HCT116 (cell line): ENCODE measurements around the gene IKZF3. TPM values are rescaled to one million over a fixed set of nuclear protein-coding genes. Genes with fewer than 3 reads are reported as not detected.

ENCODE experiments used
- ATAC-seq: fragments of 200-7000 bp; cut with Tn5 transposase; 2 replicates; pipeline ENCODE4 v1.9.1; 2020; ENCODE audit warnings: mild to moderate bottlenecking, moderate library complexity
- BruUV-seq: library from RNA; stranded (reverse); fragments of 400-500 nt; replicated peaks from 2 replicates; lab custom pipeline; 2021; lab: Mats Ljungman, UMichigan
- CTCF ChIA-PET: fragments of 300-600 bp; sonication (Branson Sonifier 250); formaldehyde crosslinking; loops from one replicate; lab custom pipeline; 2021; ENCODE audit warnings: antibody characterized with exemption; lab: Charles Lee
- POLR2A ChIA-PET: fragments of 300-600, 350-600 bp; sonication (Branson Sonifier 250); formaldehyde crosslinking; loops from one replicate; lab custom pipeline; 2021; ENCODE audit warnings: antibody characterized with exemption; lab: Charles Lee
- RAD21 ChIA-PET, 2 experiments: fragments of 300-600 bp; sonication (Branson Sonifier 250); formaldehyde crosslinking; loops; one replicate each; lab custom pipeline; 2023; ENCODE audit warnings: low total read pairs in 2 of 2; ENCODE audit not compliant: uncharacterized antibody in 2 of 2, unreplicated experiment in 2 of 2, low non-redundant PET in 1 of 2; lab: Charles Lee
- DNase-seq: peaks from one replicate; pipeline ENCODE4 v3.0.0-alpha.2; 2010; ENCODE audit warnings: low read depth, low spot score
- H2AFZ ChIP-seq: fragments of 200-600 bp; shearing (Covaris generic), sonication (generic); 2 replicates; pipeline ENCODE4 v1.6.1; 2017; ENCODE audit warnings: low read depth, mixed run types, mixed read lengths, antibody characterized with exemption, low read length; ENCODE audit not compliant: poor library complexity, severe bottlenecking
- H3K27ac ChIP-seq: 2 replicates; pipeline ENCODE4 v1.5.1; 2012; ENCODE audit warnings: low read depth, low read length
- H3K27me3 ChIP-seq: fragments of 200-600 bp; sonication (generic); 2 replicates; pipeline ENCODE4 v1.6.1; 2016; ENCODE audit warnings: mixed run types, low read length, mixed read lengths; ENCODE audit not compliant: insufficient read depth
- H3K36me3 ChIP-seq, 2 experiments: fragments of 200-500 bp in 1 of 2; fragments of 200-600 bp in 1 of 2; sonication (Bioruptor generic) in 1 of 2; sonication (generic) in 1 of 2; 2 replicates each; pipeline versions ENCODE4 v1.5.1 to v1.6.1; 2014 to 2016; ENCODE audit warnings: low read length in 2 of 2, inconsistent platforms in 1 of 2, mixed read lengths in 1 of 2, mixed run types in 1 of 2; ENCODE audit not compliant: insufficient read depth in 2 of 2, control insufficient read depth in 1 of 2
- H3K4me1 ChIP-seq, 2 experiments: fragments of 200-600 bp in 1 of 2; sonication (generic) in 1 of 2; 2 replicates each; pipeline versions ENCODE4 v1.5.1 to v1.6.1; 2012 to 2017; ENCODE audit warnings: low read length in 2 of 2, inconsistent platforms in 1 of 2, mild to moderate bottlenecking in 1 of 2, mixed read lengths in 1 of 2, mixed run types in 1 of 2, moderate library complexity in 1 of 2; ENCODE audit not compliant: insufficient read depth in 2 of 2, control insufficient read depth in 1 of 2
- H3K4me2 ChIP-seq: fragments of 200-600 bp; sonication (generic); 2 replicates; pipeline ENCODE4 v1.6.1; 2017; ENCODE audit warnings: mixed run types, low read length, mixed read lengths
- H3K4me3 ChIP-seq, 2 experiments: fragments of 200-600 bp in 1 of 2; sonication (generic) in 1 of 2; replicated peaks in 1 of 2; 2 replicates each; pipeline ENCODE4 v1.5.1; 2011 to 2016; ENCODE audit warnings: low read length in 2 of 2, control low read depth in 1 of 2, low read depth in 1 of 2, mild to moderate bottlenecking in 1 of 2, mixed read lengths in 1 of 2, mixed run types in 1 of 2
- H3K79me2 ChIP-seq: fragments of 200-600 bp; sonication (generic); 2 replicates; pipeline ENCODE4 v1.6.1; 2017; ENCODE audit warnings: mild to moderate bottlenecking, mixed run types, low read length, moderate library complexity, mixed read lengths; ENCODE audit not compliant: insufficient read depth
- H3K9ac ChIP-seq: fragments of 200-600 bp; sonication (generic); 2 replicates; pipeline ENCODE4 v1.6.1; 2016; ENCODE audit warnings: low read length, mixed read lengths
- H3K9me2 ChIP-seq: fragments of 200-600 bp; sonication (generic), shearing (Covaris generic); 2 replicates; pipeline ENCODE4 v1.6.1; 2017; ENCODE audit warnings: mixed run types, mild to moderate bottlenecking, moderate library complexity; ENCODE audit not compliant: insufficient read depth
- H3K9me3 ChIP-seq, 2 experiments: fragments of 200-500 bp in 1 of 2; fragments of 200-600 bp in 1 of 2; sonication (Bioruptor generic) in 1 of 2; sonication (generic) in 1 of 2; 2 replicates each; pipeline ENCODE4 v1.6.1; 2014 to 2017; ENCODE audit warnings: low read length in 2 of 2, mixed read lengths in 2 of 2, inconsistent platforms in 1 of 2, low read depth in 1 of 2, mild to moderate bottlenecking in 1 of 2, mixed run types in 1 of 2, moderate library complexity in 1 of 2; ENCODE audit not compliant: control insufficient read depth in 1 of 2, insufficient read depth in 1 of 2
- H4K20me1 ChIP-seq: fragments of 200-600 bp; sonication (generic), shearing (Covaris generic); 2 replicates; pipeline ENCODE4 v1.6.1; 2017; ENCODE audit warnings: mixed run types, mild to moderate bottlenecking, moderate library complexity; ENCODE audit not compliant: insufficient read depth
- EZH2phosphoT487 ChIP-seq: fragments of 200-600 bp; IDR thresholded peaks from 2 replicates; pipeline ENCODE4 v1.6.1; 2018; ENCODE audit warnings: antibody characterized with exemption, borderline replicate concordance
- FOSL1 ChIP-seq: IDR thresholded peaks from 2 replicates; pipeline ENCODE4 v1.6.1; 2012; ENCODE audit warnings: low read depth
- POLR2AphosphoS5 ChIP-seq: IDR thresholded peaks from 2 replicates; pipeline ENCODE4 v1.6.1; 2011; ENCODE audit warnings: mild to moderate bottlenecking, low read depth, low read length, moderate library complexity
- SRF ChIP-seq: IDR thresholded peaks from 2 replicates; pipeline ENCODE4 v1.6.1; 2012; ENCODE audit warnings: low read depth
- TCF7L2 ChIP-seq: IDR thresholded peaks from 2 replicates; pipeline ENCODE4 v1.7.0; 2011; ENCODE audit warnings: borderline replicate concordance, inconsistent platforms; ENCODE audit not compliant: insufficient read depth, insufficient read length; ENCODE audit errors: extremely low read depth
- ZFX ChIP-seq: fragments of 450-650 bp; IDR thresholded peaks from 2 replicates; pipeline ENCODE4 v1.6.1; 2017
- ZNF274 ChIP-seq: fragments of 200-500 bp; sonication (Bioruptor generic); IDR thresholded peaks from 2 replicates; pipeline ENCODE4 v1.6.1; 2014; ENCODE audit warnings: mild to moderate bottlenecking, low read depth, low read length, inconsistent platforms
- intact Hi-C: fragments of 100-400 bp; cut with micrococcal nuclease; formaldehyde crosslinking; loops from 2 replicates; pipeline ENCODE4 v1.10.0; 2022
- total RNA-seq: library from RNA; stranded (reverse); gene quantifications from one replicate; pipeline ENCODE4 v1.2.1, GENCODE V29; 2021; ENCODE audit not compliant: unreplicated experiment
- TF ChIP-seq, protein P1 (sequence below): IDR thresholded peaks from 2 replicates; pipeline ENCODE4 v1.6.1; 2011; ENCODE audit warnings: mild to moderate bottlenecking, low read length, moderate library complexity; ENCODE audit not compliant: insufficient replicate concordance; ENCODE audit errors: extremely low read depth
- TF ChIP-seq, protein P2 (sequence below): IDR thresholded peaks from 2 replicates; pipeline ENCODE4 v1.6.1; 2012

The IKZF3 gene
- total RNA-seq, 1 experiment from 2014 or later, result 0.30 TPM

DNA sequence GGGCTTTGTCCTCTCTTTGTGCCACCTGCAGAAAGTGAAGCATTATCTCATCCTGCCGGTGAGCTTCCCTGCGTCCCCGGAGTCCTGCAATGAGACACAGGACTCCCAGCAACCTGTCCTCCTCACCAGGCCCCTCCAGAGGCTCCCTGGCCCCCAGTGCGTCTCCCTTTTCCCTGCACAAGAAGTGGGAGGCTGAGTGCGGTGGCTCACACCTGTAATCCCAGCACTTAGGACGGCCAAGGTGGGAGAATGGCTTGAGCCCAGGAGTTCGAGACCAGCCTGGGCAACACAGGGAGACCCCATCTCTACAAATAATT is 118.0 kb downstream of the IKZF3 start:
- H3K79me2 ChIP-seq, result peaks cover 3% of the 10 kb centered on the region; the same call in 1 of the 2 replicates
- ChIA-PET RAD21 (no interaction called here), POLR2A (no interaction called here), CTCF (no interaction called here)
- TF ChIP-seq ZFX (no peak), TCF7L2 (no peak), ZNF274 (no peak), FOSL1 (no peak), SRF (no peak), EZH2phosphoT487 (no peak), POLR2AphosphoS5 (no peak)
- TF ChIP-seq, protein P1, sequence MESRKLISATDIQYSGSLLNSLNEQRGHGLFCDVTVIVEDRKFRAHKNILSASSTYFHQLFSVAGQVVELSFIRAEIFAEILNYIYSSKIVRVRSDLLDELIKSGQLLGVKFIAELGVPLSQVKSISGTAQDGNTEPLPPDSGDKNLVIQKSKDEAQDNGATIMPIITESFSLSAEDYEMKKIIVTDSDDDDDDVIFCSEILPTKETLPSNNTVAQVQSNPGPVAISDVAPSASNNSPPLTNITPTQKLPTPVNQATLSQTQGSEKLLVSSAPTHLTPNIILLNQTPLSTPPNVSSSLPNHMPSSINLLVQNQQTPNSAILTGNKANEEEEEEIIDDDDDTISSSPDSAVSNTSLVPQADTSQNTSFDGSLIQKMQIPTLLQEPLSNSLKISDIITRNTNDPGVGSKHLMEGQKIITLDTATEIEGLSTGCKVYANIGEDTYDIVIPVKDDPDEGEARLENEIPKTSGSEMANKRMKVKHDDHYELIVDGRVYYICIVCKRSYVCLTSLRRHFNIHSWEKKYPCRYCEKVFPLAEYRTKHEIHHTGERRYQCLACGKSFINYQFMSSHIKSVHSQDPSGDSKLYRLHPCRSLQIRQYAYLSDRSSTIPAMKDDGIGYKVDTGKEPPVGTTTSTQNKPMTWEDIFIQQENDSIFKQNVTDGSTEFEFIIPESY, result no peak
- TF ChIP-seq, protein P2, sequence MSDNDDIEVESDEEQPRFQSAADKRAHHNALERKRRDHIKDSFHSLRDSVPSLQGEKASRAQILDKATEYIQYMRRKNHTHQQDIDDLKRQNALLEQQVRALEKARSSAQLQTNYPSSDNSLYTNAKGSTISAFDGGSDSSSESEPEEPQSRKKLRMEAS, result no peak
- H3K9me2 ChIP-seq, result no peaks in the 10 kb centered on the region
- no peak overlapping the region for H3K4me2 ChIP-seq
- peaks cover 11 to 13% of the 10 kb centered on the region in 2 experiments; a peak in 2 of 4 replicates for H3K36me3 ChIP-seq
- H3K27ac ChIP-seq, result no peak overlapping the region
- DNase-seq, result no peak
- ATAC-seq, result no peak
- H3K9me3 ChIP-seq, result no peaks in the 10 kb centered on the region
- intact Hi-C loops, result no loop called here
- H3K4me3 ChIP-seq, result no peak overlapping the region
- no peaks in the 10 kb centered on the region for H4K20me1 ChIP-seq
- H3K4me1 ChIP-seq, result peaks cover 22 to 24% of the 10 kb centered on the region in 2 experiments
- no peaks in the 10 kb centered on the region for H3K27me3 ChIP-seq
- H3K9ac ChIP-seq, result no peak overlapping the region
- no peak overlapping the region for H2AFZ ChIP-seq
- no TSS peak for BruUV-seq
